Gastroesophageal sphincter (tissue), 3 donors: ENCODE results near the gene ATXN7L3.
"Not testable (repeated sequence)": the region's sequence is repeated elsewhere in the genome, so short reads cannot be mapped to it uniquely, and the experiment has no call there.

Experiments
- CTCF ChIP-seq, 4 experiments: fragments of 200-600 bp in 2 of 4; fragments of 450-650 bp in 2 of 4; sonication (generic) in 1 of 4; IDR thresholded peaks; one replicate each; pipeline ENCODE4 v1.5.1; 2017 to 2019; ENCODE audit warnings: antibody characterized with exemption in 4 of 4, mild to moderate bottlenecking in 2 of 4, moderate library complexity in 2 of 4
- EP300 ChIP-seq: sonication (generic); formaldehyde crosslinking; IDR thresholded peaks from one replicate; pipeline ENCODE4 v1.6.1; 2017; ENCODE audit warnings: antibody characterized with exemption, mild to moderate bottlenecking
- POLR2A ChIP-seq, 2 donors: fragments of 450-650 bp; IDR thresholded peaks; one replicate each; pipeline ENCODE4 v1.6.1; 2017; ENCODE audit warnings: antibody characterized with exemption in 2 of 2, mild to moderate bottlenecking in 2 of 2, moderate library complexity in 1 of 2

GRCh38 chr17:44237886-44238285 lies 38.2 kb upstream of the ATXN7L3 start:
- TF ChIP-seq EP300; CTCF (IDR thresholded peaks at IDR 0.05); POLR2A (IDR thresholded peaks at IDR 0.05): not testable (repeated sequence)
